Measurements from ENCODE around the gene PLXNA2.

The PLXNA2 gene

GRCh38 chr1:208003241-208003640, 240.9 kb downstream of the PLXNA2 start (continued):
- TF ChIP-seq SNAI2 (CRISPR knock-in tag; IDR thresholded peaks at IDR 0.05) (no peak), ARNTL (CRISPR knock-in tag; IDR thresholded peaks at IDR 0.05; ENCODE audit: borderline replicate concordance, low read depth) (no peak), PPARA (CRISPR knock-in tag; IDR thresholded peaks at IDR 0.05; ENCODE audit: borderline replicate concordance) (no peak), GLIS3 (CRISPR knock-in tag; IDR thresholded peaks at IDR 0.05) (no peak), OSR1 (CRISPR knock-in tag; IDR thresholded peaks at IDR 0.05) (no peak), RARB (CRISPR knock-in tag; IDR thresholded peaks at IDR 0.05) (no peak), CREB5 (CRISPR knock-in tag; IDR thresholded peaks at IDR 0.05; ENCODE audit: low read depth) (no peak), ZNF565 (CRISPR knock-in tag; conservative IDR thresholded peaks at IDR 0.05; ENCODE audit: low read depth) (no peak)

GRCh38 chr1:208002672-208003071, 241.5 kb downstream of the PLXNA2 start:
- TF ChIP-seq RARB (CRISPR knock-in tag; IDR thresholded peaks at IDR 0.05) (no peak), PPARA (CRISPR knock-in tag; IDR thresholded peaks at IDR 0.05; ENCODE audit: borderline replicate concordance) (no peak), ZNF8 (CRISPR knock-in tag; IDR thresholded peaks at IDR 0.05) (no peak), ZC3H10 (CRISPR knock-in tag; IDR thresholded peaks at IDR 0.05) (no peak), TCF4 (CRISPR knock-in tag; IDR thresholded peaks at IDR 0.05; ENCODE audit: borderline replicate concordance) (no peak), ZNF565 (CRISPR knock-in tag; conservative IDR thresholded peaks at IDR 0.05; ENCODE audit: low read depth) (no peak), ZFP3 (CRISPR knock-in tag; IDR thresholded peaks at IDR 0.05) (no peak), CREB5 (CRISPR knock-in tag; IDR thresholded peaks at IDR 0.05; ENCODE audit: low read depth) (no peak), OSR1 (CRISPR knock-in tag; IDR thresholded peaks at IDR 0.05) (no peak), ZFP30 (CRISPR knock-in tag; IDR thresholded peaks at IDR 0.05) (no peak), CSDC2 (CRISPR knock-in tag; IDR thresholded peaks at IDR 0.05) (no peak), GLIS3 (CRISPR knock-in tag; IDR thresholded peaks at IDR 0.05) (no peak)
- no peak for ATAC-seq

- TF ChIP-seq TSHZ2 (CRISPR knock-in tag; IDR thresholded peaks at IDR 0.05) (no peak), PATZ1 (CRISPR knock-in tag; IDR thresholded peaks at IDR 0.05; ENCODE audit: borderline replicate concordance) (no peak), CSRNP3 (CRISPR knock-in tag; IDR thresholded peaks at IDR 0.05) (no peak), ZNF8 (CRISPR knock-in tag; IDR thresholded peaks at IDR 0.05) (no peak), ZFP3 (CRISPR knock-in tag; IDR thresholded peaks at IDR 0.05) (no peak), OSR1 (CRISPR knock-in tag; IDR thresholded peaks at IDR 0.05) (no peak), ARNTL (CRISPR knock-in tag; IDR thresholded peaks at IDR 0.05; ENCODE audit: borderline replicate concordance, low read depth) (no peak), PPARA (CRISPR knock-in tag; IDR thresholded peaks at IDR 0.05; ENCODE audit: borderline replicate concordance) (no peak), ZC3H10 (CRISPR knock-in tag; IDR thresholded peaks at IDR 0.05) (no peak), TCF4 (CRISPR knock-in tag; IDR thresholded peaks at IDR 0.05; ENCODE audit: borderline replicate concordance) (no peak), ISL1 (CRISPR knock-in tag; IDR thresholded peaks at IDR 0.05) (no peak), GLIS3 (CRISPR knock-in tag; IDR thresholded peaks at IDR 0.05) (no peak), ZNF70 (CRISPR knock-in tag; IDR thresholded peaks at IDR 0.05) (no peak), POU6F1 (CRISPR knock-in tag; IDR thresholded peaks at IDR 0.05; ENCODE audit: borderline replicate concordance, low read depth) (no peak), BACH2 (CRISPR knock-in tag; IDR thresholded peaks at IDR 0.05; ENCODE audit: borderline replicate concordance) (no peak), TOX (CRISPR knock-in tag; IDR thresholded peaks at IDR 0.05; ENCODE audit: borderline replicate concordance) (no peak), ZNF565 (CRISPR knock-in tag; conservative IDR thresholded peaks at IDR 0.05; ENCODE audit: low read depth) (no peak), CSDC2 (CRISPR knock-in tag; IDR thresholded peaks at IDR 0.05) (no peak)
- no peak for ATAC-seq
Observed at GRCh38 chr1:208002078-208002477, 242.1 kb downstream of the PLXNA2 start.
